ENCODE measurements around the gene SPIN1. TPM values are rescaled to one million over a fixed set of nuclear protein-coding genes. Genes with fewer than 3 reads are reported as not detected.

Gene SPIN1
- total and polyA plus RNA-seq, 2 of the 8 experiments (the other 6 are each of a cell fraction or from before 2014, with no cell fraction given) = 69.9 to 139 TPM

- H4K91ac ChIP-seq (replicated peaks; ENCODE audit: insufficient read length, low read length) = no peak overlapping the region
- no peaks in the 10 kb centered on the region for H3K9me3 ChIP-seq (ENCODE audit: insufficient read depth in 2 of 2, low read depth in 1 of 2, low read length in 1 of 2)
- H2BK12ac ChIP-seq (ENCODE audit: low read depth, low read length) = no peak overlapping the region
- H2AK5ac ChIP-seq (ENCODE audit: low read depth, low read length) = no peak overlapping the region
- FAIRE-seq = no peak
- no peak overlapping the region for H4K8ac ChIP-seq (ENCODE audit: extremely low read depth, insufficient read depth, low read length)
- WGBS, 2 experiments (ENCODE audit: extremely low coverage in 1 of 2, insufficient coverage in 1 of 2, insufficient read length in 1 of 2, insufficient replicate concordance in 2 of 2, low coverage in 1 of 2, low lambda C conversion rate in 2 of 2, missing lambda C conversion rate in 1 of 2) = 91% methylated on average over 3 of the region's 3 CpGs; no CpG with 5 or more reads in 1 of the 2 experiments
- no peak overlapping the region for H3K56ac ChIP-seq (replicated peaks; ENCODE audit: insufficient read length, low read depth, low read length)
- H3K27me3 ChIP-seq (replicated peaks in 1 of 4; ENCODE audit: control insufficient read depth in 3 of 4, extremely low read depth in 1 of 4, insufficient read depth in 3 of 4, low read length in 3 of 4) = no peaks in the 10 kb centered on the region
- no peak overlapping the region for H2AFZ ChIP-seq (ENCODE audit: low read length)
- no peak overlapping the region for H4K5ac ChIP-seq (ENCODE audit: insufficient read length, low read depth, low read length)
- no peak overlapping the region for H2BK15ac ChIP-seq (ENCODE audit: low read length)
- H3K79me1 ChIP-seq (ENCODE audit: low read depth, low read length) = peaks cover 13% of the 10 kb centered on the region
- no peak for DNase-seq (ENCODE audit: low read depth in 1 of 2, low spot score in 2 of 2)
- TF ChIP-seq HDAC2 (IDR thresholded peaks at IDR 0.05; ENCODE audit: borderline replicate concordance in 1 of 2, low read depth in 2 of 2, low read length in 2 of 2) = no peak
- no peak for TF ChIP-seq POU5F1 (IDR thresholded peaks at IDR 0.05; ENCODE audit: low read depth, low read length)
- no peak for TF ChIP-seq RFX5 (IDR thresholded peaks at IDR 0.05; ENCODE audit: borderline replicate concordance, low read depth, low read length)
- TF ChIP-seq SP2 (IDR thresholded peaks at IDR 0.05; ENCODE audit: low read length) = no peak
- no peak overlapping the region for H3K14ac ChIP-seq (ENCODE audit: insufficient read length)
- ChIA-PET CTCF (ENCODE audit: partially characterized antibody) (no interaction called here), POLR2A (ENCODE audit: partially characterized antibody) (interaction anchor here (0.5 kb wide), 1 partner anchor 332 kb away, joined by 3 read pairs; no protein-coding TSS in a partner anchor)
- no peak overlapping the region for H3K4me3 ChIP-seq (ENCODE audit: extremely low read depth in 1 of 4, insufficient read depth in 2 of 4, low read depth in 3 of 4, low read length in 4 of 4)
- H2BK5ac ChIP-seq (ENCODE audit: low read depth, low read length) = no peak overlapping the region
- H3K36me3 ChIP-seq (ENCODE audit: control insufficient read depth in 2 of 4, insufficient read depth in 4 of 4, low read length in 3 of 4) = peaks cover 0 to 25% (median 8%) of the 10 kb centered on the region in 4 experiments; a peak in 5 of 8 replicates
- H3K23ac ChIP-seq (ENCODE audit: insufficient read length) = no peak overlapping the region
- no peak overlapping the region for H2BK120ac ChIP-seq (replicated peaks; ENCODE audit: low read depth, low read length)
- no peak overlapping the region for H3K27ac ChIP-seq (ENCODE audit: low read depth, low read length)
- H3K9ac ChIP-seq (replicated peaks in 1 of 4; ENCODE audit: extremely low read depth in 1 of 4, low read depth in 3 of 4, low read length in 3 of 4) = no peak overlapping the region
- 0 out of 4 replicates have a peak overlapping the region, but pooled peaks of 1 of the 2 experiments have one; percentile 9 for H3K4me2 ChIP-seq (ENCODE audit: insufficient read depth in 1 of 2, low read depth in 2 of 2, low read length in 2 of 2)
- H4K20me1 ChIP-seq (replicated peaks in 1 of 2; ENCODE audit: control insufficient read depth in 1 of 2, insufficient read depth in 2 of 2, low read length in 2 of 2) = peaks cover 3 to 12% of the 10 kb centered on the region in 2 experiments
- no peak overlapping the region for H3K4ac ChIP-seq (replicated peaks; ENCODE audit: insufficient read length, low read depth, low read length)
- H3K18ac ChIP-seq (ENCODE audit: extremely low read depth, low read length) = no peak overlapping the region
- peaks cover 6 to 90% of the 10 kb centered on the region in 2 experiments; a peak in 3 of 4 replicates for H3K79me2 ChIP-seq (ENCODE audit: control insufficient read depth in 1 of 2, insufficient read depth in 2 of 2, low read length in 2 of 2)
- no peak overlapping the region for H2BK20ac ChIP-seq (ENCODE audit: low read length)
- H3K4me1 ChIP-seq (replicated peaks in 1 of 4; ENCODE audit: control insufficient read depth in 3 of 4, insufficient read depth in 4 of 4, low read length in 3 of 4) = peaks cover 1 to 7% (median 5%) of the 10 kb centered on the region in 4 experiments; a peak in 6 of 7 replicates
- H3K23me2 ChIP-seq (ENCODE audit: low read depth, low read length) = peaks cover under 1% of the 10 kb centered on the region; the same call in 1 of the 2 replicates
These were observed 41.6 kb downstream of the SPIN1 start for GRCh38 chr9:88429595-88430430.
